NCI-H226 (cell line): ENCODE results near the gene LYSMD3.
"Not testable (repeated sequence)": the region's sequence is repeated elsewhere in the genome, so short reads cannot be mapped to it uniquely, and the experiment has no call there.

Experiments
- DNase-seq: peaks from one replicate; pipeline ENCODE4 v3.0.0-alpha.2; 2015

LYSMD3 gene

DNA sequence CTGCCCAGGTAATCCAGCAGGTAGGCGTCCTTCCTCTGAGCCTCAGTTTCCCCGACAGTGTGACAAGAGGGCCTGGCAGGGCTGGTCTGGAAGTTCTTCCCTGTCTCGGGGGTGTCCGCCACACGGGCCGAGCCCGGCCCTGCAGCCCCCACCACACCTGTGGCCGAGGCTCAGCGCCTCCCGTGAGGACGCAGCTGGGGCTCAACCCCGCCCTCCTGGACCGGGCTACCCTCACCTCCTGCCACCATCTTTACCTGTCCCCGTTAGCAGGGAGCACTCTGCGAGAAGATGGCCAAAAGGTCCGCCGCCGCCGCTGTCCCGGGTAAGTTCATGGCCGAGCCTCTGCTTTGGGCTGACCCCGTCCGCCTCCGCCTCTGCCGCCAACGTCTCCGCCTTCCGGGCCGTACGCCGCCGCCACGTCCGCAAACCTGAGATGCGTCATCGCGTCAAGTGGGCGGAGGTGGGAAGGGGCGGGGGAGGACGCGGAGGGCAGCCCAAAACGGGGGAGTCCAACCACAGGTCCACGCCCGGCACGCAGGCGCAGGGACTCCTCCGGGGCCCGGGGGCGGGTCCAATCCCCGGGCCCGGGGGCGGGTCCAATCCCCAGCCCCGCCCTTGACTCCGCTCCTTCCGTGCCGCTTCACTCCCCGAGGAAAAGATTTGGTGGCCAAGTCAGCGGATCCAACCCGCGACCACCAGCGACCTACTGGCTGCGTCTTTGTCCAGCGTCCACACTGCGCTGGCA, at the start of gene LYSMD3:
Gene LYSMD3 (minus strand): TSS at position 391 of the 745 bp plus-strand sequence. CDS start 4,295 bp downstream, outside the sequence.
- DNase-seq: peak; percentile 94

DNA sequence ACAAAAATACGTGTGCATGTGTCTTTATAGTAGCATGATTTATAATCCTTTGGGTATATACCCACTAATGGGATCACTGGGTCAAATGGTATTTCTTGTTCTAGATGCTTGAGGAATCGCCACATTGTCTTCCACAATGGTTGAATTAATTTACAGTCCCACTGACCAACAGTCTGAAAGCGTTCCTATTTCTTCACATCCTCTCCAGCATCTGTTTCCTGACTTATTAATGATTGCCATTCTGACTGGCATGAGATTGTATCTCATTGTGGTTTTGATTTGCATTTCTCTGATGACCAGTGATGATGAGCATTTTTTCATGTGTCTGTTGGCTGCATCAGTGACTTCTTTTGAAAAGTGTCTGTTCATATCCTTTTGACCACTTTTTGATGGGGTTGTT, 47.2 kb upstream of the LYSMD3 start:
- DNase-seq: not testable (repeated sequence)

DNA sequence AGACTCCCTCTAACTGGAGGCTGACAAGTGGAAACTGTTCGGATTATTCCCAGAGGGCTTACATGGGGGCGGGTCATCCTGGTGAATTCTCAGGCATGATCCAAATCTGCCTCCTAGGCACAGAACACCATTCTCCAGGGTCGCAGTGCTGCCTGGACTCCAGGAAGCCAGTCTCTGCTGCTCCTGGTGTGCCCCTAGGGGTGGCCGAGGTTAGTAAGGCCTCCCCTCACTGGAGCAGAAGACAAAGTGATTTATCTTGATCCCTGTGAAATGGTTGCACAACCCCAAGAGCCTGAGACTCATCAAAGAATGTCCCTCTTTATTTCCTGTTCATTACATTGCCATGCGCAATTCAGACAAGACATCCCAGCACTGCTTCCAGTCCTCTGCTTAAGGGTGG, 46.3 kb upstream of the LYSMD3 start:
- DNase-seq: no peak

DNA sequence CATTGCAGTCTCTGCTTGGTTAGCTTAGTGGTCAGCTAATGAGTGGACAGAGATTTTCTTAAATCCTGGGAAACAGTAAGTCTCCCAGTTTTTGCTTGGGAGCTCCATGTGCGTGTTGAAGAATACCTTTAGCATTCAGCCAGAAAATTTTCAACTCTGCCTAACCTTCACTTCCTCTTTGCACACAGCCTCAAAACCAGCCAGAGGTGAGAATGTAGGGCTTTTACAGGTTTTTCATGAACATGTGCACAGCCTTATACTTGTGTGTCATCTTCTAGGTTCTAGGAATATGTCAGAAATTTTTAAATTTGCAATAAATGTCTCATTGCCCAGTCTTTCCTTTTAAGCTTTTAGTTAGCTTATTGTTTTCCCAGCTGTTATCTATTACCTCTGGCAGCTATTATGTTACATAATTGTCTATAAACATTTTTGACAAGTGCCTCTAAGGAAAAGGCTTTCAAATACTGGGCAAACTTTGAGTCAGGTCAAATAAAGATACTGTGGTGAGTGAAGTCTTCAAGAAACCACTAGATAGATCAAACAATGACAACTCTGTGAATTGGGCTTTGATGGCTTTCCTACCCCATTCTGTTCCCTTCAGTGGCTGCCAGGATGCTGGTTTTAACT, 41.9 kb upstream of the LYSMD3 start:
- no peak for DNase-seq

DNA sequence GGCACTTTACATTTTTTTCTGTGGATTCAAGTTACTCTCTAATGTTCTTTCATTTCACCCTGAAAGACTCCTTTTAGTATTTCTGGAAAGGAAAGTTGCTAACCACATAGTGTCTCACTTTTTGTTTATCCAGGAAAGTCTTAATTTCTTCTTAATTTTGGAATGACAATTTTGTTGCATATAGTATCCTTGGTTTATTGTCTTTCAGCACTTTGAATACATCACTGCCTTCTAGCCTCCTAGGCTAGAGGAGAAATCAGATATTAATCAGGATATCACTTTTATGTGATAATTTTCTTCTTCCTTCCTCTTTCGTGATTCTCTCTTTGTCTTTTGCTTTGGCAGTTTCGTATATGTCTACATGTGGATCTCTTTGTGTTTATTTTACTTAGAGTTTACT, 40.6 kb upstream of the LYSMD3 start:
- DNase-seq: no peak

DNA sequence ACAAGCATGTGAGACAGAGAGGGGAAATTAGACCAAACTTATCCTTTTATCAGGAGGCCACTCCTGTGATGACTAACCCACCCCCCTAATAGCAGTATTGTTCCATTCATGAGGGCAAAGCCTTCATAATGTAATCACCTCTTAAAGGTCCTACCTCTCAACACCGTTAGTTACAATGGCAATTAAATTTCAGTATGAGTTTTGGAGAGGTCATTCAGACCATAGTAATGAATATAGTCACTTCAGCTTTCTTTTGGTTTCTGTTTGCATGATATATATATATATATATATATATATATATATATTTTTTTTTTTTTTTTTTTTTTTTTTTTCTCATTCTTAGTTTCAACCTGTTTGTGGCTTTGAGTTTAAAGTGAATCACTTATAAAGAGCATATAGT, 39.7 kb upstream of the LYSMD3 start:
- no peak for DNase-seq

DNA sequence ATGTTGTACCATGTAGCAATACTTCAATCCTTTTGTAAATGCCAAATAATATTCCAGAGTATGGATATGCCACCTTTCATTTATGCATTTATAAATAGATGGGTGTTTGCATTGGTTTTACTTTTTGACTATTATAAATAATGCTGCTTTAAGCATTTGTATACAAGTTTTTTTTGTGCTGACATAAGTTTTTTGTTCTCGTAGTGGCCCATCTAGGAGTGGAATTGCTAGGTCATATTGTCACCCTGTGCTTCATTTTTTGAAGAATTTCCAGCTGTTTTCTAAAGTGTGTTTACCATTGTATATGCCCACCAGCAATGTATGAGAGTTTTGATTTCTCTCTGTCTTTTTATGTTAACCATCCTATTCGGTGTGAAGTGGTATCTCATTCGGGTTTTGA, 36.1 kb upstream of the LYSMD3 start:
- no peak for DNase-seq

DNA sequence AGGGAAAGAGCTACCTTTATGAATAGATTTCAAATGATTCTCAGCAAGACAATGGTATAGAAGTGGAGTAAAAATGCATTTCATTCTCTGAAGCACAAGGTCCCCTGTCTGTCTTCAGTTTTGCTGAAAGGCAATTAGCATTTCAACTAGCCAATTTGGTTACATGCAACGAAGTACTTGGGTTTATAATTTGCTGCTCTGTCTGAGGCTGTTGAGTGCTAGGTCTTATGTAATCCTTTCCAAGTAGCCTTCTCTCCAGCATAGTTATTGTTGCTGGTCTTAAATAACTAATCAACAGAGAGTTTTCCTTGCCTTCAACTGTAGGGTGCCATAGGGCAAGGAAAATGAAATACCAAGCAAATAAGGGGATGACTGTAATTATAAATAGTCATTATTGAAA, 33.7 kb upstream of the LYSMD3 start:
- DNase-seq: no peak

DNA sequence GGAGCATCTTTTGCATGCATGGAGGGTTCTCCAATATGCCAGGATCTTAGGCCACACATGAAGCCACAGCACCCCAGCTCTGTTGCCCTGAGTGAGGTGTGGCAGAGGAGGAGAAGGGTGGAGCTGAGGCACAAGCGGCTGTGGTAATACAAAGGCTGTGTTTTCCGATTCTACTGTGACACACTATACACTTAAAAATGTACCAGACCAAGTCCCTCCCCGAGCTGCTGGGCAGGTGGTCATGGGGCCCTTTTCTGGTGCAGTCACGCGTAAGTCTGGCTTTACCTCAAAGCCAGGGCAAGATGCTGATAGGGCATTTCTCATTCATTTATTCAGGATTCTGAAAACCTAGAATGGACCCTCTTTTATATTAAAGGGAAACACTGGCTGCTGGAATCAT, 33.0 kb upstream of the LYSMD3 start:
- no peak for DNase-seq

DNA sequence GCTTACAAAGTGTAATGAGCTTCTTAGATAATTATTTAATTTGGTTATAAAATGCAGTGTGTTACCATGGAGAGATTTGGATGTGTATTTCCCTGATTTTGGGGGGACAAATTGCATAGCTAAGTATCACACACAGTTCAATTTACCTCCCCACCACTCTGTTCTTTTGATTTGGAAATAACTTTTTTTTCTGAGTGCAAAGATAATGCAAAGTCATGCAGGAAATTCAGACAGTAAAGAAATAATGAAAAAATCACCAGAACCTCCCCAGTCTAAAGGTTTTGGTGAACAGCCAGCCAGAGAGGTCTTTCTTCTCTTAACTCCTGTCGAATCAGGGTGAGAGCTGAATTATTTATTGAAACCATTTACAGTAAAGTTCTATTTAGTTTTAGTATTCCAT, 32.4 kb upstream of the LYSMD3 start:
- DNase-seq: no peak

DNA sequence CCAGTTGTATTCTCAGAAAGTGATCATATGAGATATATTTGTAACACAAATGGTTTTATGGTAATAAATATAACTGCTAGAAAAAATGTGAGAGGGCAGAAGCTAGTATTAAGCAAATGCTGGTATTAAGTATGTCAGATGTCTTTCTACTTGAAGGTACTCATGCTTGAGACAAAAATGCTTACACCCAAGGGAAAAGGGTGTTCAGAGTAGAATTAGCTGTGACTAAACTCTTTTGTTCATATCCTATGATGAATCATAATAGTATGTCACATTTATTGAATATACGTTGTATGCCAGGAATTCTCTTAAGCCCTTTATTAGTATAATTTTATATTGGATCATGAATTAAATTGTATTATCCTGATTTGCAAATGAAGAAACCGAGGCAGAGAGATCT, 31.4 kb upstream of the LYSMD3 start:
- DNase-seq: no peak

DNA sequence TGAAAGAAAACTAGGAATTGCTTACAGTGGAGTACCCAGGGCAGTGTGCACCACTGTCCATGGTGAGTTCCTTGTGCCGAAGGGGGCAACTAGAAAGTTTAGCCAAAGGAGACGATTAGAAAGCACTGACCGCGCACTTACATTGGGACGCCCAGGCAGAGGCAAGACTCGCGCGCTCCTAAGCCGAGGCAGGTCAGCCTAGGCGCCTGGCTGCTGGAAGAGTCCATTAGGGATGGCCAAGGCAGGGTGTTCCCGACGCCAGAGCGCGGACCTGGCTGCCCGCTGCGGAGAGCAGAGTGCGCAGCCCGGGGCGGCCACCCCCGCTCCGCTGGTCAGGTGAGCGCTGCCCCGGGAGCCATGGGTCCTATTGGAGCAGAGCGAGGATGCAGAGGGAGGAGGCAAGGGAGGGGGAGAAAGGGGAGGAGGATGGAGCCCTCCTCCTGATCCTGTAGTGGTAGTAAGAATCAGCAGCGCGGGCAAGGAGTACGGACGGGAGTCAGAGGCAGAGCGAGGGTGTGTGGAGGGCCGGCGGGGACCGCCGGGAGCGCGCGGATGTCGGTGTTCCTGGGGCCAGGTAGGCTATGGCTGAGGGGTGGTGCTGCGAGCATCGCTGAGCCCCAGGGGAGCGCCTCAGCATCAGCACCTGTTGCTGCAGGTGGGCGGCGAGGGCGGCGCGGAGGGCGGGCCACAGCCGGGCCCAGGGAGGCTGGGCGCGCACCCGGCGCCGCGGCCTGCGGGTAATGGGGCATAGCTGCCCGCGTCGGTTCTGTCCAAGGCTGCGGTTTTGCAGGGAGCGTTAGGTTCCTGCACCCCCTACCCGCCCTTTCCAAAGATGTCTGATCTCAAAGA, 29.2 kb upstream of the LYSMD3 start, which contains the start of gene ADGRV1:
Gene ADGRV1 (plus strand): TSS at position 454 of the 849 bp plus-strand sequence. CDS start 99 bp downstream, at position 553.
- no peak for DNase-seq

DNA sequence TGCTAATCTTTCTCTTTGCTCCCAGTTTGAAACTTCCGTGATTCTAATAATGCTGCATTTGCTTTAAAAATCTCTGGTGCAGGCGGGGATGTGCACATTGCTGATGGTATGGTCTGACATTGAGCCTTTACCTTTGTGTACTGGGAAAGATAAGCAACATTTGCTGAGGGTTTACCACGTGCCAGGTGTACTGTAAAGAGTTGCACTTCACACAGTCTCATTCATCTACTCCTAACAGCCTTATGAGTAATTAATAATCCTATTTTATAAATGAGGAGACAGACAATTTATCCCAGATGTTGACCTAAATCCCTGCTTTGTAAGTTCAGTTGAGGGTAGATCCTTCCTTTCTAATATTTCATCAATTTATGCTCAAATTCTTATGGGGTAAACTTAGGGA, 28.5 kb upstream of the LYSMD3 start:
- no peak for DNase-seq

DNA sequence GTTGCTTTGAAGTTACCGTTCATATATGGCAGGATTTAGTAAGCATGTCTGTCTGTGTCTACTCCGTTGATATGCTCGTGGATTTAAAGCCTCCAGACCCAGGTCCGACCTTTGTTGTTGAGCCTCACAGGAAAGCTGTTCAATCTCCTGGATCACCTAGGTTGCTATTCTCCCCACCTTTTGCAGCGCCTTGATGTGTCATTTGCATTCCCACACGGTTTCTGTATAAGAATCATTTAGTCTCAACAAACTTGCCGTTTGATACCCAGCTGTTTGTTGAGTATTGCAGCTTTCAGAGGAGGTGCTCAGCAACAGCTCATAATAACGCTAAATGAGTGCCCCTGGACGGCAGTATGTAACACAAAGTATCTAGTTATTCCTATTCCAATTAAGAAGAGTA, 28.0 kb upstream of the LYSMD3 start:
- DNase-seq: no peak

DNA sequence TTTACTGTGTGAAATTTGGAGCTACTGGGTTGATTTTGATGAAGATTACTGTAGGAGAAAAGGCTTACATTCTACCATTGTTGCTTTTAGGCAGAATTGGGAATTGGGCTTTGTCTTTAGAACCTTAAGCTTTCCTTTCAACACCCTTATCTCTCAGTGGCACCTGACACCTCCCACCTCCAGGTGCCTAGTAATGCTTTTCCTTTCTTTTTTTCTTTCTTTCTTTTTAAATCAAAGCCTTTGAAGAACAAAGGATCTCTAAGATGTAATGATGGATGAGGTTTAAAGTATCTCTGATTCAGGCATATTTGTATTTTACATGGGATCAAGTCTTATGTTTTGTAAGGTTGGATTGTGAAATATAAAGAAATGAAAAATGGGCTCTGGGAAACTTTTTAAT, 26.3 kb upstream of the LYSMD3 start:
- no peak for DNase-seq

DNA sequence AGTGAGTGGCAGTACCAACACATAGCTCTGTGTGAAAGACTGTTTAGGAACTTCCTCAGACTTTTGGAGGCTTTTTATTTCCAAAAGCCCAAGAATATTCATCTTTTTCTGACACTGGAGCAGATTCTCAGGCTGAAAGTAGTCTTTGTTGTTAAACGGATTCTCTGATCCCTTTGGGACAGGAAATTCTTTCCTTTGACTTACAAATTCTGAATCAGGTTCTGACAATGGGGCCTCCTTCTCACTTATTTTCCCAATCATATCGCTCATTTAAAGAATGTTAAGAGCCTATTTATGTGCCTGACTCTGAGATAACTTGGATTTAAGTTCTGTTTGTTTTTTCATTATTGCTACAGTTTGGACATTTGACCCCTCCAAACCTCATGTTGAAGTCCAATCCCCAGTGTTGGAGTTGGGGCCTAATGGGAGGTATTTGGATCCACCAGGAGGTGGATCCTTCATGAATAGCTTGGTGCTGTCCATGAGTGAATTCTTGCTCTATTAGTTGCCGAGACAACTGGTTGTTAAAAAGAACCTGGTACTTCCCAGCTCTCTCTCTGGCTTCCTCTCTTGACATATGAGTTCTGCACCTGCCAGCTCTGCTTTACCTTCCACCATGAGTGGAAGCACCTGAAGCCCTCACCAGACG, 25.1 kb upstream of the LYSMD3 start:
- DNase-seq: no peak

DNA sequence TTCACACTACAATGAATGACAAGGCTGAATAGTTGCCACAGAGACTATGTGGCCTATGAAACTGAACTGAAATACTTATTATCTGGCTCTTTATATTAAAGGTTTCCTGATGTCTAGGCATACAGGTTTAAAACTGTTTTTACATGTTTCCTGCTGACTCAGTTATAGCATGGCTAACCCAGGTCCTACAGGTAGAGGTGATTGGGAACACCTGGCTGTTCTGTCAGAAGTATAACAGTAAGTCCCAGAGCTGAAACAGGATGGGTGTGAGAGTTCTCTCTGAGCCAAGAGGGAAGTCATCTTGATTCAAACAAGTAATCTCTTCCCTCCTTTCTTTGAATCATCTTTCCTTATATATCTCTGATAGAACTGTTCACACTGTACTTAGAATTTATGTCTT, 24.3 kb upstream of the LYSMD3 start:
- DNase-seq: no peak

DNA sequence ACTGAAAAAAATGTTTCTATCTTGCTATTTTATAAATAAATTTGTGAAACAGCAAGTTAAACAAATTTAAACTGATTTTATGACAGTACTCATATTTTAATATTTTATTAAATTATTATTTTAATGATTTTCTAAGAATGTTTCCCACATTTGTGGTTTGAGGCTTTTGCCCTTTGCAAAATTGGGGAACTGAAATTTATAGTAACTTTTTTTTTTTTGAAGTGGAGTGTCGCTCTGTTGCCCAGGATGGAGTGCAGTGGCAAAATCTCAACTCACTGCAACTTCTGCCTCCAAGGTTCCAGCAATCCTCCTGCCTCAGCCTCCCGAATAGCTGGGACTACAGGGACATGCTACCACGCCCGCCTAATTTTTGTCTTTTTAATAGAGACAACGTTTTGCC, 22.0 kb upstream of the LYSMD3 start:
- no peak for DNase-seq

DNA sequence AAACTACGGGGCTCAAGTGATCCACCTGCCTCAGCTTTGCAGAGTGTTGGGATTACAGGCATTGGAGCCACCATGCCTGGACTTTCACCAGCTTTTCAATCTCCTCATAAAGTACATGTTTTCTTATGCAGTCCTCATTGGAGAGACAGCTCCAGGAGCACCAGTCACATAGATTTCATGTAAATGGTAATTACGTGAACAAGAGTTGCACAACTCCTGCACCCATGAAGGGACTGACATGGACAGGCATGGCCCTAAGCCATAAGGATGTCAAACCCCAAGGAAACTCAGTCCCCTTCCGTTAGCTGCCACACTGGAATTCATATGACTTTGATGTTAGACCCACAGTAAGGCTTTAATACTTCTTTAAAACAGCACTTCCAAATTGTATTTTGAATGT, 21.6 kb upstream of the LYSMD3 start:
- DNase-seq: no peak

DNA sequence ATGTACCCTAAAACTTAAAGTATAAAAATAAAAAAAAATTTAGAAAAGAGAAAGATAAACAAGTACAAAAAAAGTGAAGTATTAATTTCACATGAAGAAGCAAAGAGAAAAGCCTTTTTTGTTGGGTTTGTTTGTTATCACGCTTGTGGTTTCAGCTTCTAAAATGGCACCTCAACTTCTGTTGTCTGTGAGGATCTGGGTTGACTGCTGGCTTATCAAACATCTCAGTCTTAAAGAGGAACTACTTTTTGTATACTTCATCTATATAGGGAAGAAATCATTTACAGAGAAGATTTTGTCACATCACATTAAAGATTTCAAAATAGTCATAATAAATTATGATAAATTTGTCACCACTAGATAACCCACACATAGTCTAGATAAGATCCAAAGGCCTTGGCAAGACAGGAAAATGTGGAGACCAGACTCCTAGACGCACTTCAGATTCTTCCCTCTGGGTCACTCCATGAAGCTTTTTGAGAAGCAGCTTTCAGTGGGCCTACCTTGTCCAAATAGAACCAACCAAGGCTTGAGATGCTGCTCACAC, 20.4 kb upstream of the LYSMD3 start:
- no peak for DNase-seq

DNA sequence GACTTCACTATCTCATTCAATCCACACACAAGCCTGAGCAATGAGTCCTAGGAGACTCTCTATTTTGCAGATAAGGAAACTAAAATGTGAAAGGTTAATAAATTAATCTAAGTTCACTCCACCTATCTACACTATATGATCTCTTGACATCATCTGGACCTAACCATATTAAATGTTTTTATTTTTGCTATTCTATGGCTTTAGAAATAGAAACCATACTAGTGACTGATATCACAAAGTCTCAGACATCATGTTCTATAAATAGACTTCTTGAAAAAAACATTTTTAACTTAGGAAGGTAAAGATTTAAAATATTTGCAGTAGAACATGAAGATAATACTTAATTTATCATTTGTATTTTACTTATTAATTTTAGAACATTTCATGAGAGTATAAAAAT, 19.8 kb upstream of the LYSMD3 start:
- DNase-seq: no peak

DNA sequence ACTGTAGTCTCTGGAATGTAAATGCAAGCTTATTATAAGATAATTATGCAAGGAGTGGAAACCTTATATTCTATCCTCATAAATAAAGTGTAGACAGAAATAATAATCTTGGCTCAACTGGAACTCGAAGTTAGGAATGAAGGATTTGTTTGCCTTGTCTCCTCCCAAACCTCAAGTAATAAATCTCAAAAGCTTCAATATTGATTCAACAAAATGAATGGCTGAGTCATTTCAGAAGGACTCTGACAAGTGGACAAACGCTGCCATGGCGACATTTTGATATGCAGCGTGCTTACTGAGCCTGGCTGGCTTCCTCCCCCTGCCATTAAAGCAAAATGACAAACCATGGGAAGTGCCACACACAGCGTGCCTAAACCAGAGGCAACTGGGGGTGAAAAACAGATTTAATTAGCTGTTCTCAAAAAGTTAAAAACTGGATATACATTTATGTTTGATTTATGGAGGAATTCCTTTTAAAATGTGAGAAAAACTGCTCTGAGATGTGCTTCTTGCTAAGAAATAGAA, 18.7 kb upstream of the LYSMD3 start:
- no peak for DNase-seq

DNA sequence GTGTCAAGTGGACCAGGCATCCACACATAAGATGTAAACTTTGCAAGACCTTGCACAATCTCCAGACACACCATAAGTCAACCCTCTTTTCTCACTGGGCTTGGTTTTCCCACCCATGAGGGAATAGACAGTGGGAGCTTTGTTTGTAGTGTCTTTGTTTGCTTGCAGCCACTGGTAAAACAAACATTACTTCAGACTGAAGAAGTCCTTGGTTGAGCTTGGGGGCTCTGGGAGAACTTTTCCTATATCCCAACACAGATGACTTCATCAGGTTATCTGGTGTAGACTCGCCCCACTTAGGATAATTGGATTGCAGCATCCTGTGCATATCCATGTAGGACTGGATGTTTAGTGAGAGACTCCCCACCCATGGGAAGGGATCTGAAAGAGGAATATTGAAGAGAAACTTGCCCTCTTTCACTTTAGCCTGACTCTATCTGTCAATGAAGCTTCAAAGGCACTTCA, 17.7 kb upstream of the LYSMD3 start:
- DNase-seq: no peak
